Measurements from ENCODE around the gene MAPK12.

MAPK12 gene

DNA sequence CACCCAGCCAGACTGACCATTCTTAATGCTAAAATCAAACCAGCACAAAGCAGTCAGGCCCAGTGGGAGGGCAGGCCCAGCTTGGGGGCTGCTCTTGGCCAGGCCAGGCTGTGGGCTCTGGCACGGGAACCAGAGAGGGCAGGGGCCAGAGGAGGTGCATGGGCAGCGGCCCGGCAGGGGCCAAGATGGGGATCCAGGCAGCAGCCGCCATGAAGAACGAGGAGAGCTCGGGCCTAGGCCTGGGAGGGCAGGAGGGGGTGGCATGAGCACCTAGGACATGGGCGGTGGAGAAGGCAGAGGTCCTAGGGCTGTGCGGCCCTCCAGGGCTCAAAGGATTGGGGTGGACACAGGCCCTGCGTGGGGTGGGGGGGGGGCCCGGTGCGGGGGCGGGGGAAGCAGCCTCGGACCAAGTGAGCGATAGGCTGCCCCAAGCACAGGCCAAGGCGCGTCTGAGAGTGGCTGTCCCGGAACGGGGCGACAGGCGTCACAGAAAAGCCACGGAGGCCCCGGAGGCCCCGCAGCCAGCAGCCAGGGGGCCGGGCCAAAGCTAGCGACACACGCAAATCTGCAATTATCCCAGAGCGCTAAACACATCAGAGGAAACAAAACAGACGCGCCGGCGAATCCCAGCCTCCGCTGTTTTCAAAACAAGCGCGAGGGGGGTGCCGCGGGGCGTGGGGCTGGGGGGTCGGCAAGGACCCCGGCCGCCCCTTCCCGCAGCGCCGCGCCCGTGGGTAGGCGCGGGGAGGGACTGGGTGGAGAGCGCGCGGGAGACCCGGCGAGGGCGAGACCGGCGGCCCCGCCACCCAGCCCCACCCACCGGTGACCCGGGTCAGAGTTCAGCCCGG, 37.7 kb upstream of the MAPK12 start:
- DNase-seq = no peak

DNA sequence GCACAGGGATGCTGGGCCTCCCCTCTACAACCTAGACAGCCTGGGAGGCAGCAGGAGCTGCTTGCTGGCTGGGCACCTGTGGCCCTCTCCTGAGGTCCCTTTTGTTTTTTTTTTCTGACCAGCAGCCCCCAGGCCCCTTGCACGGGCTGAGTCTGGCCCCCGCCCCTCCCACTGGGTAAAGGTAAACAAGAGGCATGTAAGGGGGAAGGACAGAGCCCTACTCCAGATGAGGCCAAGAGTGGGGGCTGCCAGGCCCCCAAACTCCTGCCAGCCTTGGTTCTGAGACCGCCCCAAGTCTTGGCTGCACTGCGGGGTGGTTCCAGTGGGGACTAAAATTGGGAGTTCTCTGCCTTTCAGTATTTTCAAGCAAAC, 36.8 kb upstream of the MAPK12 start:
- no peak for DNase-seq

DNA sequence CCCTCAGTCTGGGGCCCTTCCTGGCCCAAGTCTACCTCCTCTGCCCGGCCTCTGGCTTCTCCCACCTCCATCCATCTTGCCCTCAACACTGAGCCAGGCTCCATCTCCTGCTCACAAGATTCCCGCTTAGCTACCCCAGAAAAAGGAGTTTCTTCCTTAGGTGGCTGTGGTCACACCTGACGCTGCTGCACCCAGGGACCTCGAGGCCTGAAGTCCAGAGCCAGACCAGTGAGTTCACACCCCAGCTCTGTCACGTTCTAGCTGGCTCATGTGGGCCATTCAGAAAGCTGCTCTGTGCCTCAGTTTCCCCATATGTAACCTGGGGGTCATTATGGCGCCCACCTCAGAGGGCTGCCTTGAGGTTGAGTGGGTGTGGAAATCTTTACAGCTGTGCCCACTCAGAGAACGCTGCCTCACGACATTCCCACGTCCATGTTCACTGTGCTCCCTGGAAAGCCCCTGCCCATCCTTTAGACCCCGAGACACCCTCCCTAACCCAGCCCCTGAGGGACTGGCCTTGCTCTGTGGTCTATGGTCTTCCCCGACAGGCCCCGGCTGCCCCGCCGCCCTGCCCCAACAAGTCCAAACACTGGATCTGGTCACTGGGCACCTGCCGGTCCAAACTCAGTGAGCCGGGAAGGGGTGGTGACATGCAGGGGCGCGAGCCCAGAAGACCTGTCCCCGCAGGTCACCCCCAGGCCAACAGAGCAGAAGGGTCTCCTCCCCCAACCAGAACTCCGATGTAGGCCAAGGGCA, 36.2 kb upstream of the MAPK12 start:
- DNase-seq = no peak

DNA sequence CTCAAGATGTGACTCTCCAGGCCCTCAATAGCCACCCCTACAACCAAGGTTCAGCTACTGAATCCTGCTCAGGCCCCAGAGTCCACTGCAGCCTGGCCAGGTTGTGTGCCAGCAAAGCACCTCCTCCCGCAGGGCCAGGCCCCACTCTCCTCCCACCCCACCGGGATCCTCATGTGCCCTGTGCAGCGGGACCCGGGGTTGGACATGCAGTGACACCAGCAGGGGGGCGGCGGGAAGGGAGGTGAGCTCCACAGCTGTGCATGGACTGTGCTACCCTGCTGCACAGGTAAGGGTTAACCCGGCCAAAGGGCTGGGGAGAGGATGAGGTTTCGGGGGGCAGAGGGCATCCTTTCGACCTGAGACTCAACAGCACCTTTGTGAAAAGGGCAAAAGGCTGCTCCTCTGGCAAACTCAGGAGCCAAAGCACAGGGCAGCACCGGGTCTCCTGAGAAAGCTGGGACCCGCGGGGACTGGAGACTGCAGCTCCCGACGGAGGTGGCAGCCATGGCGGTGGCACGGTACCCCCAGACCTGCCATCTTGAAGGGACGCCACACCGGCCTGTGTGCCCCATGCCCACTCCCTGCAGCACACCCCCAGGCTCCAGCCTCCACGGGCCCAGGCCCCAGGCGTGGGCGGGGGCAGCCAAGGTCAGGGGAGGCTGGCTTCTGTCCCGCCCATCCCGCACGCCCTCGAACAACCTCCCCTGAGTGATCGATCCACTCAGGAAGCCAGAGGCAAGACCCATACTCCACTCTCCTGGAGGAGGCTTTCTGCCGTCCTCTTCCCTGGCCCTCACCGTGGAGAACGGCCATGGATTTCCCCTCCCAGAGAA, 35.4 kb upstream of the MAPK12 start:
- no peak for DNase-seq

DNA sequence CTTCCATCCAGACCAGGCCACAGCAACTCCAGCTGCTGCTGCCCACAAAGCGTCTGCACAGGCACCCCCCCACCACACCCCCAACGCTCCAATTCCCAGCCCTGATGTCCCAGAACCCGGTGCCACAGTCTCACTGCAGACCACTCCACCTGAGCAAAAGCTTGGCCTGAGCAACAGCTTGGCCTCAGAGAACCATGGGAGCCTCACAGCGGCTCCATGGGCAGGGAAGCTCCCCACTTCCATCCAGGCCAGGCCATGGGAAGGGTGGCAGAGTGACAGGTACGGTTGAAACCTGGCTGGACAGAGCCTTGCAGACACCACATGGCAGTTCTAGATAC, 32.8 kb upstream of the MAPK12 start:
- no peak for DNase-seq

DNA sequence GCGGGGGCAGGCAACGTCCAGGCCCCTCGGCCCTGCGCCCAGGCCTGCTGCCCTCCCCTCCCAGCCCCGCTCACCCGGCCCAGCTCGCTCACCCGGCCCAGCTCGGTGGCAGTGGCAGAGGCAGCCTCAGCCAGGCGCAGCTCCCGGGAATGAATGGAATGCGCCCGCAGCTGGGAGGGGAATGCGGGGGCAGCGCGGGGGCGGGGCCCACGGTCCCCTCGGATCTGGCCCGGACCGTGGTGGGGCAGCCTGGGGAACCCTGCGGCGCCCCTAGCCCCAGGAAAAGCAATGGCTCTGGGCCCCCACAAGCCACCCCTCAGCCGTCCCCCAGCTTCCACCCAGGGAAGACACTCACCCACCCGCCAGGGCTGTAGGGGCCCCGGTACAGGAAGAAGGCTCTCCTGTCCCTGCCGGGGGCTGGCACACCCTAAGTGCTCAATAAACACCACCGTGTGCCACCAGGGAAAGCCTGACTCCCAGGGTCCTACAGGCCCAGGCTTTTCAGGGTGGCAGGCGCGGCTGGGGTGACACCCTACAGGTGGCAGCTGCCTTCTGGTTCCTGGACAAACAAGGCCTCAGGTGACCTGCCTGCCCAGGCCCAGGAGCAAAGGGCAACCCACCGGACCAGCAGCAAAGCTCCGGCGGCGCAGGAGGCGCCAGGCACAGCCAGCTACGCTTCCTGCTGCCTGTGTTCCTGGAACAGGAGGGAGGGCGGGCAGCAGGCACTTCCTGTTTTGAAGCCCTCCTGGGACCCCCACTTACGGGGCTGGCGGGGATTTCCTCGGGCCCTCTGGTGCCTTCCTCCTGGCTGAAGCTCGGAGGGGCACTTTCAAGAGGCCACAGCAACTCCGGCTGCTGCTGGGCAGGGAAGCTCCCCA, 32.2 kb upstream of the MAPK12 start:
- no peak for DNase-seq

DNA sequence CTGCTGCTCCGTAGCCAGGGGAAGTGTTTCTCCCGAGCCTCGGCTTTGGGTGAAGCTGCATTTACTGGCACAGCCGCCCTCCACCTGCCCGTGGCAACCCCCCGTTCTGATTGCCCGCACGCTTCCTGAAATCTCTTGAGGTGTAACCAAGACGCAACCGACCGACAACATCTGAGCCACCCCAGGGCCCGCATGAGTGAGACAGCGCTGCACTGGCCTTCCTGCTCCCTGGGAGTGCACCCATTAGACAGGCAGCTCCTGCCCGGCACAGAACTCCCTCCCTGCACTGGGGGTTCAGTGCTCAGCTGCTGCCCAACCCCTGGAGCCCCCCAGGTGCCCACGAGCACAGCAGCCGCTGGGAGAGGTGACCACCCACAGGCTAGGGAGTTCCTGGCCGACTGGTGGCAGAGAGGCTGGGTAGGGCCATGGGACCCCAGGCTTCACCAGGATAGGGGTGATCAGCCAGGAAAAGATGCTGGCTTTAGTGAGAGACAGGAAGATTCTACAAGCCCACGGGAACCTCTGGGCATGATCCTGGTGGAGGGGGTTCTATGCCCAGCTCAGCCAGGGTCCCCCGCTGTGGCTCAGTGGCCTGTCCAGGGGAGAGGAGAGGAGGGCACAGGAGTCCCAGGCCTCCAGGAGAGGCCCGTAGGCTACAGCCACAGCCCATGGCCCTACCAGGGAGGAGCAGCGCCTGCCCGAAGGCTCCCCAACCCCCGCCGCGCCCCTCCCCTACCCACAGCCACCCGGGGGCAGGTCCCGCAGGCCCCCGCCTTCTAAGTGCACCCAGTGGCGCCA, 31.4 kb upstream of the MAPK12 start:
- no peak for DNase-seq

DNA sequence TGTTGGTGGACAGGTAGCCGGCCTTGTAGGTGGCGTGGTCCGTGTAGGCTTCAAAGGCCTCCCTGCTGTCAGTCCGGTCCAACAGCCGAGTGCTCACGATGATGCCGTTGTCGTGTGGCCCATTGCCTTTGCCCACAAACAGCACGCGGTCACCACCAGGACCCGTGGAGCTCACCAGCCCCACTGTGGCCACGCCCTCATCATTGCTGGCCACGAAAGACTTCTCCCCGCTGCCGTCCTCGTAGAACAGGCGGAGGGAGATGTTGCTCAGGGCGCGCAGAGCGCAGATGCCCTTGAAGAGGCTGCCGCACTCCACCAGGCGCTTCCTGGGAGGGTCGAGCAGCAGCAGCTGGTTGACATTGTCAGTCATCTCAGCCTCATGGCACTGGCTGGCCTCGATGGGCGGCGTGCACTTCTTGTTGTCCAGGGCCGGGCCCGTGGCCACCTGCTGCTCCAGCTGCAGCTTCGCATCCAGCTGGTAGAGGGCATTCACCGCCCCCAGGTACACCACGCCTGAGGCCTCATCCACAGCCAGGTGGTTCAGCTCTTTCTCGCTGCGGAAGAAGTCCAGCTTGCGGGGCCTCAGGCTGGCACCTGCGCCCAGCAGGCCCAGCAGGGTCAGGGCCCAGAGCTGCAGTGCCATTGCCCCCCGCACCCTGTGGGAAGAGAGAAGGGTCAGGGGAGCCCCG, 28.6 kb upstream of the MAPK12 start:
- no peak for DNase-seq

DNA sequence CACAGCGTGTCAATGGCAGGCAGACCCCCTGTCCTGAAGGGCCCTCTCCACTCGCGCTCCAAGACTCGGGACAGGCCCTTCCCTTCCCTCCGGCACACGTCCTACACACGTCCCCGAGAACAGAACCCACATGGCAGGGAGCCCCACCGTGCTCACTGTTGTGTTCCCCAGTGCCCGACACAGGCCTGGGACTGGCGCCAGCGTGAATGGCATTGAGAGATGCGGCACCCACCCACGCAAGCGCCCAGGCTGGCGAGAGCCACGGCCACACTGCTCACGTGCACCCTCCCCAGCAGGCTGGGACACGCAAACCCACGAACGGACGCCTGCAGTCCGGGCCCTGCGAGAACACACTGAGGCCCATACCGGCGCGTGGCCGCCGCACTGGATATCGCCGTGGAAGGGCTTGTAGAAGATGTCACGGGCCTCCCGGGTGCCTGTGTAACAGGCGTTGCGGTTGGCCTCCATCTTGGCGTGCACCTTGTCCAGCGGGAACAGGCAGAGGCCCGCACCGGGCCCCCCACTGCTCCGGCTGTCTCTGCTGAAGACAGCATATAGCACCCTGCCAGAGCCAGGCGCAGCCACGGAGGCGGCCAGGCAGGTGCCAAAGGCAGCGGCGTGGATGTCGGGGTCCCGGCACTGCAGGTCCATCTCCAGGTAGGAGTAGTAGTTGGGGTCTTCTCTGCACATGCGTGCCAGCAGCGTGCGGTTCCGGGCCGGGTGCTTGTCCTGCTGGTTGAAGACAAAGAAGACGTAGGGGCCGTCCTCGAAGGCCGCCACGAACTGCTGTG, 27.9 kb upstream of the MAPK12 start:
- no peak for DNase-seq

DNA sequence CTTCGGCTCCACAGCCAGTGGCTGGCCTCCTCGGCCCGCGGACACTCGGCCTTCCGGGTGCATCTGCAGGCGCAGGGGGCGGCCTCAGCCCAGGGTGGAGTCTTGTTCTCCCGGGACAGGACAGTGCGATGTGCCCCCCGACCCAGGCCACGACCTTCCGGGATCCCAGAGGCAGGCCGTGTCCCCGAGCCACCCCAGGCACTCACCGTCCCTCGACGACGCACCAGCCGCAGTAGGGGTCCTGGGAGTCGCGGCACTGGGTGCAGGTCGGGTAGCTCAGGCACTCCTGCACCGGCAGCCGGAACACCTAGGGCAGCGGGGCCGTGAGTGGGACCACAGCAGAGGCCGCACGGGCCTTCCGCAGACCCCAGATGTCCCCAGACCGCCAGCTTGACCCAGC, 26.2 kb upstream of the MAPK12 start:
- no peak for DNase-seq

DNA sequence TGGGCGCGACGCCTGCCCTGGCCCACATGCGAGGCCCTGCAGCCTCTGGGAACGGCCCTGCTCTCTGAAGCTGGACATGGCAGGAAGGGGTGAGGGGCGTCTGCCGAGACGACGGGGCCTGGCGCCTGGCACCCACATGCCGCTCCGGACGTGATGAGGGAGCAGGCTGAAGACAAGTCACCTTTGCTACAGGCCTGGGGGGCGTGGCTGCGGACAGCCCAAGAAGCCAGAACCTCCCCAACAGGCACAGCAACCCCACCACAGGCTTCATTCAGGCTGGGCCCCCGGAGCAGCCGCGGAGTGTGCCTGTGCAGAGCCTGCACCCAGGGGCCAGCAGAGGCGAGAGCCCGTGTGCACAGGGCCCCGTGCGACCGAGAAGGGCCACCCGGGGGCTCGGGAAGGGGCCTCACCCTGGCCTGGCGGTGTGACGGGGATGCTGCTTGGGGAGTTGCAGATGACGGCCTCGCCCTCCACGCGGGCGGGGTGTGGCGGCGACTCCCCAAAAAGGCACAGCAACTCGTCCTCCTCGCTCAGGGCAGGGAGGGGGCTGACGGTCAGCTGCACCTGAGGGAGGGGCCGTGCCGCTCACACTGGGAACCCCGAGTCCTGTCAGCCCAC, 25.3 kb upstream of the MAPK12 start:
- no peak for DNase-seq

DNA sequence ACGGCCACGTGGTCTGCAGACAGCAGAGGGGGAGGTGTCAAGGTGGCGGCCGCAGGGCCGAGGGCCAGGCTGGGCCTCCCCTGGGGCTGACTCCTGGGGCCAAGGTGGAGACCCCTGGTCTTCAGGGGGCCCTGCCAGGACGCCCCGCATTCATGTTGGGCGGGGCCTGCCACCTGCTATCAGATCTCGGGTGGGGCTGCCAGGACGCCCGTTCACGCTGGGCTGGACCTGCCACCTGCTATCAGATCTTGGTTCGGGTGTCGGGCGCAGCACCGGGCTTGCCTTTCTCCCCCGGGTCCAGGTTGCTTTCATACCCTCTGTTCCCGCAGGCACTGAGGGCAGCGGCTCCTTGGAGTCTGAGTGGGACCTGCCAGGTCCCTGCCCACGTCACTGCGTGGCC, 24.8 kb upstream of the MAPK12 start:
- DNase-seq = no peak

DNA sequence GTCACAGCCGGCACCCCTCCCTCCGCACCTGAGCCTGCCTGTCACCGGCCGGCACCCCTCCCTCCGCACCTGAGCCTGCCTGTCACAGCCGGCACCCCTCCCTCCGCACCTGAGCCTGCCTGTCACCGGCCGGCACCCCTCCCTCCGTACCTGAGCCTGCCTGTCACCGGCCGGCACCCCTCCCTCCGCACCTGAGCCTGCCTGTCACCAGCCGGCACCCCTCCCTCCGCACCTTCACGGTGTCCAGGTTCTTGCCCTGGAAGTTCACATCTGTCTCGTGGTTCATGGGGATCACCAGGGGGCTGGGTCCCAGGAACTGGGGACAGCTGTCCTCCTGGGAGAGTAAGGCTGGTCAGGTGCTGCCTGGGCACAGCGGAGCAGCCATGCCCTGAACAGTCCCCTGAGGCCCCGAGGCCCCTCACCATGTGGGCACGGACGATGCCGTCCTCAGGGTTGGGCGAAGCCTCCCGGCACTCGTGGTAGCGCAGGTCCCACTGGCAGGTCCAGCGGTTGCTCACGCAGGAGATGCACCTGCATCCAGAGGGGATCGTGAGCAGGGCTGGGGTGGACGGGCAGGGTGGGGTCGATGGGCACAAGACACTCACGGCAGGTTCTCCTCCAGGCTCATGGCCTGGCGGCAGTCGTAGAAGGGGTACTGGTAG, 24.2 kb upstream of the MAPK12 start:
- DNase-seq = no peak

DNA sequence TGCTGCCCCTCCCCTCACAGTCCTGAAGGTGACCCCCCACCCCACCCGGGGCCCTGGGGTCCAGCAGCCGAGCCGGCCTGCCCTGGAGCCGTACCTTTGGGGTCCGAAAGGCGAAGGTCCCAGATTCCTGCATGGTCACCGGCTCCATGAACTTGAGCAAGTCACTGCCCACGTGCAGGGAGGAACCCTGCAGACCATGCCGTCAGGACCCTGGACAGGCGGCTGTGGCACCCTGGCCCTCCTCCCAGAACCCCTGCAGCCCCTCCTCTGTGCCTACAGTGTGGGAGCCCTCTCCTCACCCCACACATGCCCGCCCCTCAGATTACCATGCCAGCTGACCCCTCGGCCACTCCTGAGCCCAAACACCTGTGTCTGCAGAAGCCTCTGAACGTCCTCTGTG, 23.0 kb upstream of the MAPK12 start:
- DNase-seq = no peak

DNA sequence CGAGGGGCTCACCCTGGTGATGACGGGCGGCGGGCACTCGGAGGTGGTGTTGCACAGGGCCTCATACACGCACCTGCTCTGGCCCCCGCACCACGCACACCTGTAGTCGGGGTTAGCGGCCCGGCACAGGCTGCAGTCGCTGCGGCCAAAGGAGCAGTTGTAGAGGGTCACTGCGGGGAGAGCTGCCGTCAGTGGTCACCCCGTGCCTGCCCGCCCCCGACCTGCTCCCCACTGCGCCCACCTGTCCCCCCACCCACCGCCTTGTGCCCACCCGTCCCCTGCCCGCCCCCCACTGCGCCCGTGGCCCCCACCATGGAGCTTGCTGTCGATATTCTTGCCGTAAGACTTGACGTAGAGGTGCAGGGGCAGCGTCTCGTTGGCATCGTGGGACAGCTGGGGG, 22.3 kb upstream of the MAPK12 start:
- DNase-seq = no peak

DNA sequence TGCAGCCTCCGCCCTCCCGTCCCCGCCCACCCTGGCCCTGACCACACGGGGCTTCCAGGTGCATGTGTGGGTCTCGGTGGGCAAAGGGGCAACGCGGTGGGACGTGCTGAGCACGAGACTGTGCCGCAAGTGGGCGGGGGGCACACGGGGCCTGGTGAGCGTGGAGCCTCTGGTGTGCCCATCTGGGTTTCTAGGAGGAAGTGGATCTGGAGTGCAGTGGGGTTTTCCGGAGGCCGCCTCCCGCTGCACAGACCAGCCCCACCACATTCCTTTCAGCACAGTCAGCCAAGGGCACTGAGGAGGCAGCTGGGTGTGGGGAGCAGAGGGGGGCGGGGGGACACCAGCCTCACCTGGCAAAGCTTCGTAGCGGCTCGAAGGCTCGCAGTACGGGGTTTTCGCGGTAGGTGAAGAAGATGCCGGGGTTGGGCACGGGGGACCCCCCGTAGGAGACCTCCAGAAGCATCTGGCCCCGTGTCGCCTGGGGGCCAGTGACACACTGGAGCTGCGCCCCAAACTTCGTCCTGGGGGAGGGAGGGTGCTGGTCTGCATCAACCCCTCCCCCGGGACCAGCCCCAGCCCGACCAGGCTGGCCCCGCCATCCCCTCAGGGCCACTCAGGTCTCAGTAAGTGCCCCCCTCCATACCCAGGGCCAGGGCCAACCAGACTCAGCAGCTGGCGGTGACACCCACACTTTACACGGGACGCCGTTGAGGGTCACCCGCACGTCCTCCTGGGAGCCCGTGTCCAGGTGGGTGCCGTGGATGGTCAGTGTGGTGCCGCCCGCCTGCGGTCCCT, 21.1 kb upstream of the MAPK12 start:
- DNase-seq = no peak

DNA sequence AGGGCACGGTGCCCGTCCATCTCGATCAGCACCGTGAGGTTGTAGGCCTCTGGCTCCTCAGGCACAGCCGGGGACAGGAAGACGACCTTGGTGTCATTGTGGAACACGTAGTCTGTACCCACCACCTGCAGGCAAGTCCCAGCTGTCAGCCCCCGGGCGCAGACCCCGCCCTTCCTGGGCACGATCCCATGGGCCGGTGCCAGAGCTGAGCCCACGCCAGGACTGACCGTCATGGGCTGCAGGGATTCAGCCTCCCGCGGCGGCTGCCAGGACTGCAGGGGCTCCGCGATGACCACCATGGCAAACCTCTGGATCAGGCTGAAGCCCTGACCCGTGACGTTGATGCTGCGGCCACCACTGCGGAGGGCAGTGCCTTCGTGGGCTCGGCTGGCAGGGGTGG, 20.5 kb upstream of the MAPK12 start:
- no peak for DNase-seq

DNA sequence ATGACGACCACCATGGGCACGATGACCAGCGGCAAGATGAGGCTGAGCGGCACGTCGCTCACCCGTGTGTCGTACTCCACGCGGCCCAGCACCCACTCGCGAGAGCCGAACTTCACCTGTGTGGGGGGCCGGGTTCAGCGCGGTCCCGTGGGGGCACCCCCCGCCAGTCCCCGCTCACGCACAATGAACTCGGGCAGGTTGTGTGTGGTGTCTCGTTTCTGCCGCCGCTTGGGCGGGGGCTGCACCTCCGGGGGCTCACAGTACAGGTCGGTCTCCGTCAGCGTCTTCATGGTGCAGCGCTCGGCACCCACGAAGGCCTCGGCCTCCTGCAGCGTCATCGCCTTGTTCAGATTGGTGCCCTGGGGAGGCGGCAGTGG, 19.9 kb upstream of the MAPK12 start:
- no peak for DNase-seq

All from NCI-H146 (cell line).